Activated naive CD4-positive, alpha-beta T cell treated with anti-CD3 and anti-CD28 coated beads for 36 hours (primary cell): ENCODE results near the gene PRKN. TPM values are rescaled to one million over a fixed set of nuclear protein-coding genes. Genes with fewer than 3 reads are reported as not detected.

Source experiments
- CTCF ChIA-PET: fragments of 350-600 bp; sonication (Branson Sonifier 250); formaldehyde crosslinking; loops from one replicate; lab custom pipeline; 2021; ENCODE audit warnings: antibody characterized with exemption; lab: Charles Lee
- DNase-seq: peaks from one replicate; pipeline ENCODE4 v3.0.0-alpha.2; 2020
- H3K27ac Mint-ChIP-seq: one replicate; pipeline ENCODE4 v1.8.0; 2021; ENCODE audit warnings: mild to moderate bottlenecking, mixed read lengths
- H3K27me3 Mint-ChIP-seq: one replicate; pipeline ENCODE4 v1.8.0; 2021; ENCODE audit warnings: low read depth, mixed read lengths
- H3K36me3 Mint-ChIP-seq: one replicate; pipeline ENCODE4 v1.8.0; 2021; ENCODE audit warnings: low read depth, mixed read lengths
- H3K4me1 Mint-ChIP-seq: one replicate; pipeline ENCODE4 v1.8.0; 2021; ENCODE audit warnings: low read depth, mixed read lengths
- H3K4me3 Mint-ChIP-seq: one replicate; pipeline ENCODE4 v1.8.0; 2021; ENCODE audit warnings: mild to moderate bottlenecking, moderate library complexity, mixed read lengths
- H3K9me3 Mint-ChIP-seq: one replicate; pipeline ENCODE4 v1.8.0; 2021; ENCODE audit warnings: mixed read lengths
- intact Hi-C: fragments of 100-400 bp; cut with micrococcal nuclease; formaldehyde crosslinking; loops from one replicate; pipeline ENCODE4 v1.15.1; 2023
- total RNA-seq, 2 experiments: library from RNA; stranded (reverse); gene quantifications; one replicate each; pipeline ENCODE4 v1.2.3, GENCODE V29; 2021

PRKN gene
- total RNA-seq, 2 experiments from 2014 or later: 0.33 to 0.72 TPM

DNA sequence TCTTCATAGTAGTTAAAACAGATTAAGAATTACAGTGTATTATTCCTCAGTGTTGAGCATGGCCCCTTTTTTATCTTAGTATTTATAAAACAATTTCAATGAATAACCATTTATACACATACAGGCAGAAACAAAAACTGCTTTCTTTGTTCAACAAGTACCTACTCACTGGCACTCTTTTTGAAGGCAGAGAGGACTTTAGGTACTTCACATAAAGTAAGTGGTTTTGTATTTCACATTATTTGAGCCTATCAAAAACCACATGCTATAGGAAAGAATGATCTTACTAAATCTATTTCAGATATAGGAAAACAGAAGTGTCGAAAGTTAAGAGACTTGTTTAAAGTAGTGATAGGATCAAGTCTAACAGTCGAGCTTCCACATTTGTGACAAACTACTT is 73.8 kb downstream of the PRKN start:
- no peak overlapping the region for H3K27ac Mint-ChIP-seq
- CTCF ChIA-PET: no interaction called here
- no peaks in the 10 kb centered on the region for H3K27me3 Mint-ChIP-seq
- H3K36me3 Mint-ChIP-seq: no peaks in the 10 kb centered on the region
- peaks cover 3% of the 10 kb centered on the region for H3K4me1 Mint-ChIP-seq
- H3K9me3 Mint-ChIP-seq: no peaks in the 10 kb centered on the region
- no peak for DNase-seq
- H3K4me3 Mint-ChIP-seq: no peak overlapping the region
- intact Hi-C loops: no loop called here

DNA sequence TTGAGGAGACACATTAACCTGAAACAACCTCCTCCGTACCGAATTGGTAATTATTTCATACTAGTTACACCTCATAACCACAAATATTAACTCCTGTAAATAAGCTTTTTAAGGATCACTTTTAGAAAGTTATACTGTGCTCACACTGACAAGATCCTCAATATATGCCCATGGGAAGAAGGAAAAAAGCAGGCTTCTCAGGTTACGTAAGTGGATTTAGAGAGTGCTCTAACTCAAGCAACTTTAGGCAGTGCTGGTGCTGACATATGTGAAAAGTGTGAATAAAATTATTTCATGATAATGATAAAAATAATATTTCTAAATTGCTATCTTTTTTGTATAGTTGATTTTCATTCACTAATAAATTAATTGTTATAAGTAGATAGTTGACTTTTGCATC is 76.1 kb downstream of the PRKN start:
- no peaks in the 10 kb centered on the region for H3K9me3 Mint-ChIP-seq
- DNase-seq: no peak
- no peak overlapping the region for H3K4me3 Mint-ChIP-seq
- H3K27me3 Mint-ChIP-seq: no peaks in the 10 kb centered on the region
- no peak overlapping the region for H3K27ac Mint-ChIP-seq
- intact Hi-C loops: no loop called here
- CTCF ChIA-PET: no interaction called here
- H3K36me3 Mint-ChIP-seq: no peaks in the 10 kb centered on the region
- peaks cover 3% of the 10 kb centered on the region for H3K4me1 Mint-ChIP-seq

DNA sequence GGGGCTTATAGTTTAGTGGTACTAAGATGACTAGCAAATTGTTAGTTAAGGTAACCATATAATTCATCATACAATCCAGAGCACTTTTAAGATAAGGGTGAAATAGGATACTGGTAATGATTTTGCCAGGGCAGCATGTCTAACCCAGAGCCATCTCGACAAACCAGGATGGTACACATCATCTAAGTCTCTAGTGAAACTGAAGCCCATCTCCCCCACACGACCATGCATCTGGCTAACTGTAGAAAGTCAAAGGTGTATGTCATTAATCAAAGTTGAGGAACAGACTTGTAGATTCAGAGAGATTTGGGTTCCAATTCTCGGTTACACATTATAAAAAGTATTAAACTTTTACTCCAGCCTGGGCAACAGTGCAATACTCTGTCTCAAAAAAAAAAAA is 78.3 kb downstream of the PRKN start:
- H3K27ac Mint-ChIP-seq: no peak overlapping the region
- no peaks in the 10 kb centered on the region for H3K36me3 Mint-ChIP-seq
- CTCF ChIA-PET: no interaction called here
- no peaks in the 10 kb centered on the region for H3K9me3 Mint-ChIP-seq
- H3K4me3 Mint-ChIP-seq: no peak overlapping the region
- peaks cover 3% of the 10 kb centered on the region for H3K4me1 Mint-ChIP-seq
- H3K27me3 Mint-ChIP-seq: no peaks in the 10 kb centered on the region
- intact Hi-C loops: no loop called here
- DNase-seq: no peak

DNA sequence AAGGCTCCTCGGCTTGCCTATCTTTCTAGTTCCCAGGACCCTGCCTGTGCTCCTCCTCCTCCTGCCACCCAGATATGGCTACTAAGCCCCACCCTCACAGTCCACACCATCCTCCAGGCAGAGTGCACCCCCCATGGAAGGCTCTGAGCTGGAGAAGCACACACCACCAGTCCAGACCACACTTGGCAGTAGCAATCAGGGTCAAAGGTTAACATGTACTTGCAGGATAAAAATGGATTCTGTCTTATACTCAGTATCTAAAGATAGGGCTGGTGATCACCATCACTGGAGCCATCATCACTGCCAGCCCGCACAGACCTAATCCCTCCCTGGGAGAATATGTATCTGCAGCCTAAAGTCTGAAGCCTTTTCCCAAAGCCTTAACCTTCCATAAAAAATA is 83.4 kb downstream of the PRKN start:
- no peak for DNase-seq
- no peaks in the 10 kb centered on the region for H3K27me3 Mint-ChIP-seq
- H3K9me3 Mint-ChIP-seq: no peaks in the 10 kb centered on the region
- CTCF ChIA-PET: no interaction called here
- H3K36me3 Mint-ChIP-seq: no peaks in the 10 kb centered on the region
- no peak overlapping the region for H3K27ac Mint-ChIP-seq
- no peaks in the 10 kb centered on the region for H3K4me1 Mint-ChIP-seq
- intact Hi-C loops: no loop called here
- H3K4me3 Mint-ChIP-seq: no peak overlapping the region

DNA sequence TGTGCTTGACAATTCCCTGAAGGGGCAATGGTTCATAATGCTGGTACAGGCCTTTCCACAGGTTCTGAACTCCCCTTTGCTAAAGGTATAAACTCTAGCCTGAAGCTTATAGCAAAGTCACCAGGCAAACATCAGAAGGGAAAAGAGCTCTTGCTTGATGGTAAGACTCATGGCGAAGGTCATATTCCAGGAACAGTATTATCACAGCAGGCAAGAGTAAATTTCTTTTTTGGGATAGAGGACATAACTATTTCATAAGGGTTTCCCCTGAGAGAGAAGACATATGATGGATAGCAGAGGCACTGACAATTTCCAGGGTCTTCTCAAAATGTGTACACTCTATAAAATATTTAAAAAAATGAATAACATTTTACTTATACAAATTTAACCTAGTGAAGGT is 86.8 kb downstream of the PRKN start:
- no peaks in the 10 kb centered on the region for H3K4me1 Mint-ChIP-seq
- no peaks in the 10 kb centered on the region for H3K36me3 Mint-ChIP-seq
- H3K27me3 Mint-ChIP-seq: no peaks in the 10 kb centered on the region
- no peak overlapping the region for H3K4me3 Mint-ChIP-seq
- intact Hi-C loops: no loop called here
- no peak for DNase-seq
- H3K9me3 Mint-ChIP-seq: no peaks in the 10 kb centered on the region
- CTCF ChIA-PET: no interaction called here
- H3K27ac Mint-ChIP-seq: no peak overlapping the region

DNA sequence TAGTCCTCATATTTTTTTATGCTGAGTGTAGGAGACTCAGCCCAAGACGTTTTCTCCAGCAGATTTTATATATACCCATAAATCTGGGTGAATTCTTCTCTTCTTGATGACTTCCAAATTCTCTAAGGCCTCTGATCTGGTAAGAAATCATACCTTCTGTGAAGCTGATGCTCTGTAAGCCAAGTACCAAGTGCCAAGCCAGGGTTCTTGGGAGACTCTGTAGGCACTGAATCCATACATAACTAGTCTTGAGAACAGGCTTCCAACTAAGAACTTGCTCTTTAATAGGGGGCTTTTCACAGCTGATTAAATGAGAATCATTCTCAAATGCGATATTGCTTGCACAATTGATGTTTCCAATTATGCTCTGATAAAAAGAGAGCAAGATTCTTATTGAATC is 87.6 kb downstream of the PRKN start:
- H3K27me3 Mint-ChIP-seq: no peaks in the 10 kb centered on the region
- H3K27ac Mint-ChIP-seq: no peak overlapping the region
- CTCF ChIA-PET: no interaction called here
- no peak overlapping the region for H3K4me3 Mint-ChIP-seq
- no peaks in the 10 kb centered on the region for H3K4me1 Mint-ChIP-seq
- intact Hi-C loops: no loop called here
- no peaks in the 10 kb centered on the region for H3K9me3 Mint-ChIP-seq
- DNase-seq: no peak
- no peaks in the 10 kb centered on the region for H3K36me3 Mint-ChIP-seq

DNA sequence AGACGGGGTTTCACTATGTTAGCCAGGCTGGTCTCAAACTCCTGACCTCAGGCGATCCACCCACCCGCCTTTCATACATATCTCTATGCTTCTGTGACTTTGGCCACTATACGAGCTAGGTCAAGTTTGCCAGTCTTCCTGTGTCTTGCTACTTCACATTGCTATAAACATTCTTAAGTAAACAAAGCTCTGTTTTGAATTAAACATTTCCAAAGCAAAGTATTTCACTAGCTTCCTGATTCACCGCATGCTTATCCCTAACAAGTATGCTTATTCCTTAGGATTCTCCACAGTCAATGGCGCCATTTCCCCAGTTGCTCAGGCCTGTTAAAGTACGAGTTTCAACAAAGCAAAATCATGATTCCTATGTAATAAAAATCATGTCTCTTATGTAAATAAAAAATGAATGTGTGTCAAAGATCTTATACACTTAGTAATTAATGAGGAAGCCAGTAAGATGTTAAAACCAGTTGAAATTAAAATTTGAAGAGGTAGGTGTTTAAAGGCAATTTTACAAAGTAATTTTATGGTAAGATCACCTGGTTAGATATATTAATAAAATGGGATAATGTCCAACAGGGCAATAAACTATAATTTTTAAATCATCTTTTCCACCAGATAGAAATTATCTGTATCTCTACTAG is 88.5 kb downstream of the PRKN start:
- Mint-ChIP-seq H3K4me3 (no peak overlapping the region), H3K9me3 (no peaks in the 10 kb centered on the region), H3K4me1 (no peaks in the 10 kb centered on the region), H3K27me3 (no peaks in the 10 kb centered on the region), H3K36me3 (peaks cover 1% of the 10 kb centered on the region), H3K27ac (no peak overlapping the region)
- intact Hi-C loops: no loop called here
- CTCF ChIA-PET: no interaction called here
- DNase-seq: no peak

DNA sequence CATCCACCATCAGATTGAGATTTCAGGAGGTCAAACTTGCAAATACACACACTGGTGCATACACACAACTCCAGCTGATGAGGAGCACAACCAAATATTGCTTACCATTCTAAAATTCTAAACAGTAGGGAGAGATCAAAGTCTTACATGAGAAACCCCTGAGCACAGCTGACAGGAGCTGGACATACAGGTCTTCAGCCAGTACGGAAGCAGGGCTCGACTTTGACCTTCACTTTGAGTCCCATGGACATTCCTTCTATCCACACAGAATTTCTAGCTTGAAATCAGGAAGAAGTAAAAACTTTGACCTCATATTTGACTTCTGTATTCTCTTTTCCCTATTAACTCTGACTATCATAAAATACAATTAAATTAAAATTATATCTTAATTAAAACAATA is 90.2 kb downstream of the PRKN start:
- DNase-seq: no peak
- H3K27ac Mint-ChIP-seq: no peak overlapping the region
- H3K4me3 Mint-ChIP-seq: no peak overlapping the region
- intact Hi-C loops: no loop called here
- CTCF ChIA-PET: no interaction called here
- no peaks in the 10 kb centered on the region for H3K27me3 Mint-ChIP-seq
- H3K9me3 Mint-ChIP-seq: peaks cover under 1% of the 10 kb centered on the region
- H3K36me3 Mint-ChIP-seq: peaks cover 1% of the 10 kb centered on the region
- H3K4me1 Mint-ChIP-seq: no peaks in the 10 kb centered on the region

DNA sequence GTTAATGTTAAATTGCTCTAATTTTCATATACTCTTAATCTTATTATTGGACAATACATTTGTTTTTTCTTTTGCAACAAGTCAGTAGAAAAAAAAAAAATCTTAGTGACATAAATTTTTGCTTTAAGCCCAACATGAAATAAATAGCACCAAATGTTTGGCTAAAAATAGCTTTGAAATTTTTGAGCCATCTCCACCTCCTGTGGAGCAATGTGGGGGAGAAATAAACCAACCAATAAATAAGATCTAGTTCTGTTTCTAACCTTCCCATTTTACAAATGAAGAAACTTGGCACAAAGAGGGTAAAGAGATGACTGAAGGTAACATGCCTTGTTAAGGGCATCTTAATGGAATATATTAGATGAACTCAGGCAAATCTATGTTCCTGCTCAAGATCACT is 91.4 kb downstream of the PRKN start:
- CTCF ChIA-PET: no interaction called here
- DNase-seq: no peak
- Mint-ChIP-seq H3K4me3 (no peak overlapping the region), H3K27me3 (no peaks in the 10 kb centered on the region), H3K36me3 (peaks cover 1% of the 10 kb centered on the region), H3K4me1 (no peaks in the 10 kb centered on the region), H3K9me3 (peaks cover 8% of the 10 kb centered on the region), H3K27ac (no peak overlapping the region)
- intact Hi-C loops: no loop called here

DNA sequence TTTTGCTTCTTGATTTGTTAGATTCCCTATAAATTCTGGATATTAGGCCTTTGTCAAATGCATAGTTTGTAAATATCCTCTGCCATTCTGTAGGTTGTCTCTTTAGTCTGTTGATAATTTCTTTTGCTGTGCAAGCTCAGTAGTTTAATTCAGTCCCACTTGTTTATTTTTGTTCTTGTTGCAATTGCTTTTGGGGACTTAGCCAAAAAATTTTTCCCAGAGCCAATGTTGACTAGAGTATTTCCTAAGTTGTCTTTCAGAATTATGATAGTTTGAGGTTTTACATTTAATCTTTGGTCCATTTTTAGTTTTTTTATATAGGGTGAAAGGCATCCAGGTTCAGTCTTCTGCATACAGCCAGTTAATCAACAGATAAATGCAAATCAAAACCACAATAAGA is 96.0 kb downstream of the PRKN start:
- Mint-ChIP-seq H3K27ac (no peak overlapping the region), H3K27me3 (no peaks in the 10 kb centered on the region), H3K36me3 (peaks cover 1% of the 10 kb centered on the region), H3K9me3 (peaks cover 11% of the 10 kb centered on the region), H3K4me1 (no peaks in the 10 kb centered on the region), H3K4me3 (no peak overlapping the region)
- intact Hi-C loops: no loop called here
- CTCF ChIA-PET: no interaction called here
- DNase-seq: no peak

DNA sequence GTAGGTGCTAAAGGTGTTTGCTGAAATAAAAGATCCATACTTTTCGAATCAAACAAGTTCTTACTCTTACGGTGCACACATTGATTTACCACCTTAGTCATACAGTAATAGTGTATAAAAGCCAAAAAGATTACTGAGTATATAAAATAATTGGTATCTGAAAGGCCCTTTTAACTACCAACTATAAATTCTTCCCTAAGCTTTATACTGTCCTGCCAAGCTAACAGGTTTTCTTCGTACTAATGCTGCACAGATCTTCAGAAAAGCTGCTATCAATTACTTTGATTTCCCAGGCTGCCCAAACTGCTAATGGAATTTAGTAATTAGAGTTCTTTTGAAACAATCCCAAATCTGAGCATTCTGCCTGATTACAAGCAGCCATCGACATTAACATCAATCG is 97.5 kb downstream of the PRKN start:
- H3K36me3 Mint-ChIP-seq: peaks cover 1% of the 10 kb centered on the region
- no peak for DNase-seq
- peaks cover 11% of the 10 kb centered on the region for H3K9me3 Mint-ChIP-seq
- intact Hi-C loops: no loop called here
- H3K4me3 Mint-ChIP-seq: no peak overlapping the region
- no peaks in the 10 kb centered on the region for H3K27me3 Mint-ChIP-seq
- CTCF ChIA-PET: no interaction called here
- no peak overlapping the region for H3K27ac Mint-ChIP-seq
- no peaks in the 10 kb centered on the region for H3K4me1 Mint-ChIP-seq

DNA sequence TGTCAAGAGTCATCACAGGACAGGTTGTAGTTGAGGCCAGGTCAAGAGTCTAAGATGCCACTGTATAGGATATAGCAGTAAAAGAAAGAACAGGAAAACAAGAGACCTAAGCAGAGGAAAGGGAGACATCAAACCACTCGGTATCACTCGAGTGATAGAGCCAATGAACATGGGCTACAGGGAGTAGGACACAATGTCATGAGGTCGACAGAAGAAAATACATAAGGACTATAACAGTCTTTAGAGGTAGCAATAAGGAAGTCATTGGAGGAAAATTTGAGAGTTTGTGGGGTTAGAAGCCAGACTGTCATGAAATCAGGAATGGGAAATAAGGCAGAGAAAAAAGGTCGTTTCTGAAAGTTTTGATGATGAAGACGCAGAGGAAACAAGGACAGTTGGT is 99.7 kb downstream of the PRKN start:
- no peaks in the 10 kb centered on the region for H3K4me1 Mint-ChIP-seq
- no peaks in the 10 kb centered on the region for H3K27me3 Mint-ChIP-seq
- DNase-seq: no peak
- no peak overlapping the region for H3K4me3 Mint-ChIP-seq
- peaks cover 11% of the 10 kb centered on the region for H3K9me3 Mint-ChIP-seq
- intact Hi-C loops: no loop called here
- H3K36me3 Mint-ChIP-seq: no peaks in the 10 kb centered on the region
- no peak overlapping the region for H3K27ac Mint-ChIP-seq
- CTCF ChIA-PET: no interaction called here

DNA sequence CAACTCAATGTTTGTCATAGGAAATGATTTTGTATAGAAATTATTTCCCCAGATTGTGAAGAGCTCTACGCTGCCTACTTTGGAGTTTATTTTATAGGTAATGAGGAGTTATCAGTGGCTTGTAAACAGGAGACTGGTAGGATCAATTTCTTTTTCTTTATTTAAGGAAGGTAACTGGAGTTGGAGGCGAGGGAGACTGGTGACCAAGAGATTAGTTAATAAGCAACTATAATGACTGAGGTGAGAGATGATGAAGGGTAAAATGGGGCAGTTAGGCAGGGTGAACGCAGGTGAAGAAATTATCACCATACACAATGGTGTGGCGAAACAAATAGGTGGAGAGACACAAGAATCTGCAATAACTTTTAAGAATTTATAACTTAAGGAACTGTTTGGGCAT is 100.2 kb downstream of the PRKN start:
- no peak overlapping the region for H3K4me3 Mint-ChIP-seq
- peaks cover 11% of the 10 kb centered on the region for H3K9me3 Mint-ChIP-seq
- no peak for DNase-seq
- no peaks in the 10 kb centered on the region for H3K27me3 Mint-ChIP-seq
- intact Hi-C loops: no loop called here
- no peaks in the 10 kb centered on the region for H3K4me1 Mint-ChIP-seq
- H3K27ac Mint-ChIP-seq: no peak overlapping the region
- CTCF ChIA-PET: no interaction called here
- H3K36me3 Mint-ChIP-seq: no peaks in the 10 kb centered on the region

DNA sequence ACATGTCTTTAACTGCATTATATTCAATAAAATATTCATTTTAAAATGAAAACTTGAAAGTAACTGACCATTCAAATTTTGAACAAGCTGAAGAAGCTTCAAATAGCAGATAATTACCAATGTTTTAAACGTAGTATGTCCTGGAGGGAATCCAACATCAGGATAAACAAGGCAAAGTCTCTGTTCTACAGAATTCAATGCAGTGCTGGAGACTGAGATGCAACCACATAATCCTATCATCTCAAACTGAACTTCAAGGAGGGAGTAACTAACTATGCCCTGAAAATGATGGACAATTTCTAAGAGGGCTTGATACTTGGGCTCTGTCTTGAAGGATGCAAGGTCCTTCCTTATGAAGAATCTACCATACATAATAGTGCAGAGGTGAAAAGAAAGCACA is 100.7 kb downstream of the PRKN start:
- Mint-ChIP-seq H3K27me3 (no peaks in the 10 kb centered on the region), H3K36me3 (no peaks in the 10 kb centered on the region), H3K4me1 (no peaks in the 10 kb centered on the region), H3K27ac (no peak overlapping the region), H3K4me3 (no peak overlapping the region), H3K9me3 (peaks cover 9% of the 10 kb centered on the region)
- intact Hi-C loops: no loop called here
- no peak for DNase-seq
- CTCF ChIA-PET: no interaction called here
